Upper lobe of left lung (tissue), 6 donors: ENCODE results near the gene DPP10. TPM values are rescaled to one million over a fixed set of nuclear protein-coding genes. Genes with fewer than 3 reads are reported as not detected.

ENCODE experiments used
- ATAC-seq, 2 donors: fragments of 200-7000 bp; cut with Tn5 transposase; one replicate each; pipeline ENCODE4 v1.9.1; 2022; ENCODE audit warnings: mild to moderate bottlenecking in 2 of 2, moderate library complexity in 2 of 2; ENCODE audit not compliant: low FRiP score in 2 of 2
- DNase-seq, 2 donors: peaks; one replicate each; pipeline ENCODE4 v3.0.0-alpha.2; 2019 to 2020
- H3K27ac ChIP-seq, 4 donors: fragments of 200-600 bp; sonication (generic); one replicate each; pipeline ENCODE4 v1.5.1; 2016 to 2019
- H3K27me3 ChIP-seq, 4 donors: fragments of 200-600 bp; sonication (generic); one replicate each; pipeline ENCODE4 v1.5.1; 2017 to 2019
- H3K36me3 ChIP-seq, 4 donors: fragments of 200-600 bp; sonication (generic); one replicate each; pipeline ENCODE4 v1.5.1; 2016 to 2019
- H3K4me1 ChIP-seq, 4 donors: fragments of 200-600 bp; sonication (generic); one replicate each; pipeline ENCODE4 v1.5.1; 2018 to 2019
- H3K4me3 ChIP-seq, 4 donors: fragments of 200-600 bp; sonication (generic); one replicate each; pipeline ENCODE4 v1.5.1; 2017 to 2019; ENCODE audit warnings: mild to moderate bottlenecking in 2 of 4, moderate library complexity in 1 of 4
- H3K9me3 ChIP-seq, 4 donors: fragments of 200-600 bp; sonication (generic); one replicate each; pipeline ENCODE4 v1.5.1; 2018 to 2019
- EP300 ChIP-seq, 4 donors: sonication (generic); formaldehyde crosslinking; IDR thresholded peaks; one replicate each; pipeline ENCODE4 v1.5.1; 2017; ENCODE audit warnings: antibody characterized with exemption in 4 of 4, control low read depth in 2 of 4
- POLR2A ChIP-seq, 4 donors: fragments of 450-650 bp; IDR thresholded peaks; one replicate each; pipeline ENCODE4 v1.5.1; 2016 to 2017; ENCODE audit warnings: antibody characterized with exemption in 4 of 4, mild to moderate bottlenecking in 2 of 4
- POLR2AphosphoS5 ChIP-seq, 2 donors: sonication (generic); formaldehyde crosslinking; IDR thresholded peaks; one replicate each; pipeline ENCODE4 v1.5.1; 2017; ENCODE audit warnings: antibody characterized with exemption in 2 of 2
- WGBS, 2 donors: methylation state at CpG; one replicate each; pipeline ENCODE4 v1.1.5; 2017 to 2018; 5-methylcytosine and 5-hydroxymethylcytosine counted together
- total RNA-seq, 6 donors: library from RNA; depleted of rRNA in 4 of 6; stranded (reverse); fragments of >200 nt in 4 of 6; gene quantifications; one replicate each; pipeline versions ENCODE4 v1.1.0 to v1.2.1, GENCODE V29; 2016 to 2021
- TF ChIP-seq, protein P1 (sequence below), 6 experiments: fragments of 450-650 bp in 4 of 6; fragments of 200-600 bp in 2 of 6; sonication (generic) in 2 of 6; IDR thresholded peaks; one replicate each; pipeline ENCODE4 v1.5.1; 2016 to 2019; ENCODE audit warnings: antibody characterized with exemption in 6 of 6
- donor health status: DM: no; HTN: no; CAD: no; lungs with moderate emphysema.
- donor health status: DM: no; HTN: yes; CAD: no; lungs with severe emphysema.

Gene DPP10
- total RNA-seq, 6 donors from 2014 or later = 0.46 to 1.7 (median 0.77) TPM; not detected in 2

GRCh38 chr2:115214050-115214449 is 771.6 kb downstream of the DPP10 start:
- Histone ChIP-seq H3K36me3 (no peaks in the 10 kb centered on the region), H3K4me3 (no peak overlapping the region), H3K27me3 (no peaks in the 10 kb centered on the region), H3K4me1 (no peaks in the 10 kb centered on the region), H3K27ac (no peak overlapping the region), H3K9me3 (no peaks in the 10 kb centered on the region)
- TF ChIP-seq EP300 (IDR thresholded peaks at IDR 0.05) (no peak), POLR2A (IDR thresholded peaks at IDR 0.05) (no peak), POLR2AphosphoS5 (IDR thresholded peaks at IDR 0.05) (no peak)
- TF ChIP-seq, protein P1, sequence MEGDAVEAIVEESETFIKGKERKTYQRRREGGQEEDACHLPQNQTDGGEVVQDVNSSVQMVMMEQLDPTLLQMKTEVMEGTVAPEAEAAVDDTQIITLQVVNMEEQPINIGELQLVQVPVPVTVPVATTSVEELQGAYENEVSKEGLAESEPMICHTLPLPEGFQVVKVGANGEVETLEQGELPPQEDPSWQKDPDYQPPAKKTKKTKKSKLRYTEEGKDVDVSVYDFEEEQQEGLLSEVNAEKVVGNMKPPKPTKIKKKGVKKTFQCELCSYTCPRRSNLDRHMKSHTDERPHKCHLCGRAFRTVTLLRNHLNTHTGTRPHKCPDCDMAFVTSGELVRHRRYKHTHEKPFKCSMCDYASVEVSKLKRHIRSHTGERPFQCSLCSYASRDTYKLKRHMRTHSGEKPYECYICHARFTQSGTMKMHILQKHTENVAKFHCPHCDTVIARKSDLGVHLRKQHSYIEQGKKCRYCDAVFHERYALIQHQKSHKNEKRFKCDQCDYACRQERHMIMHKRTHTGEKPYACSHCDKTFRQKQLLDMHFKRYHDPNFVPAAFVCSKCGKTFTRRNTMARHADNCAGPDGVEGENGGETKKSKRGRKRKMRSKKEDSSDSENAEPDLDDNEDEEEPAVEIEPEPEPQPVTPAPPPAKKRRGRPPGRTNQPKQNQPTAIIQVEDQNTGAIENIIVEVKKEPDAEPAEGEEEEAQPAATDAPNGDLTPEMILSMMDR (IDR thresholded peaks at IDR 0.05) = no peak
- no peak for ATAC-seq
- DNase-seq = no peak
- WGBS, 2 donors = 69 to 79% methylated on average over 2 of the region's 2 CpGs

DNA sequence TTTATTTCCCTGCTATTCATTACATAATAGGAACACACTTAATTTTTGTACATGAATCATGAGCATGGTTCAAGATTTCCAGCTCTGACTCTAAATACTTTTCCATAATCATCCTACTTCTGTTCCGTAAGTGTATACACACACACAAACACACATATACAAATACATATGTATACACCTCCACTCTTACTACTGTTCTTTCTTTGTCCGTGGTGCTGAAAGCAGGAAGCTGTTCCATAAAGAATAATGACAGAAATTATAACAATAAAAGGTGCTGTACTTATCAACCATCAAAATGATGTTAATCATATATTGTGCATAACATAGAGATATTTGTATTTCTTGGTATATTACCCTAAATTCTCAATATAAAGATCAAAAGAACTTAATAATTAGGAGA is 776.9 kb downstream of the DPP10 start:
- 87 to 90% methylated on average over 2 of the region's 2 CpGs for WGBS, 2 donors
- no peak for ATAC-seq

DNA sequence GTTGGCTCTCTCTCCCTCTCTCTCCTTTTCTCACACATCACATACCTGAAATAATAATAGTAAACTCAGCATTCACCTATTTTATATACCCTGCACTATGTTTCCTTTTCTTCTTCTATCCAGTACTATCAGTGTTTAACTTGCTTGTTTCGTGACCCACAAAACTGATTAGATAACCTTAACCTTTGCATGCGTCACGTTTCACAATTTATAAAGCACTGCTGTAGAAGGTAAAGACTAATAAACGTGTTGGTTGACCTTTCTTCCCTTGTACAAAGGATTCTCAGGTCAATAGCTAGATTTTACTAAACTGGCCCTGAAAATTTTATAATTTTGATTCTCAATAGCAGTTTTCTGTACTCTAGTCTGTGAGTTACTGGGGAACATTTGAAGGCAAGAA is 791.7 kb downstream of the DPP10 start:
- Histone ChIP-seq H3K27ac (no peak overlapping the region), H3K36me3 (no peaks in the 10 kb centered on the region), H3K27me3 (no peaks in the 10 kb centered on the region), H3K9me3 (no peaks in the 10 kb centered on the region), H3K4me3 (no peak overlapping the region), H3K4me1 (no peaks in the 10 kb centered on the region)
- WGBS, 2 donors = 42 to 49% methylated on average over 4 of the region's 4 CpGs
- no peak for ATAC-seq
- TF ChIP-seq, protein P1 (IDR thresholded peaks at IDR 0.05) = no peak
- TF ChIP-seq POLR2A (IDR thresholded peaks at IDR 0.05) (no peak), EP300 (IDR thresholded peaks at IDR 0.05) (no peak)
- no peak for DNase-seq

More for the DNA sequence above, 776.9 kb downstream of the DPP10 start:
- Histone ChIP-seq H3K4me1 (no peaks in the 10 kb centered on the region), H3K9me3 (no peaks in the 10 kb centered on the region), H3K36me3 (no peaks in the 10 kb centered on the region), H3K4me3 (no peak overlapping the region), H3K27me3 (no peaks in the 10 kb centered on the region), H3K27ac (no peak overlapping the region)
- TF ChIP-seq POLR2AphosphoS5 (IDR thresholded peaks at IDR 0.05) = no peak
- TF ChIP-seq EP300 (IDR thresholded peaks at IDR 0.05) = no peak
- TF ChIP-seq POLR2A (IDR thresholded peaks at IDR 0.05) = no peak
- TF ChIP-seq, protein P1 (IDR thresholded peaks at IDR 0.05) = no peak
- no peak for DNase-seq

- TF ChIP-seq POLR2AphosphoS5 (IDR thresholded peaks at IDR 0.05) = no peak
- TF ChIP-seq POLR2A (IDR thresholded peaks at IDR 0.05) = no peak
- TF ChIP-seq EP300 (IDR thresholded peaks at IDR 0.05) = no peak
- TF ChIP-seq, protein P1 (IDR thresholded peaks at IDR 0.05) = no peak
- WGBS, 2 donors = 63 to 70% methylated on average over 4 of the region's 4 CpGs
- H3K27ac ChIP-seq = no peak overlapping the region
- H3K4me3 ChIP-seq = no peak overlapping the region
- H3K9me3 ChIP-seq = no peaks in the 10 kb centered on the region
- no peak for ATAC-seq
- H3K4me1 ChIP-seq = no peaks in the 10 kb centered on the region
- no peaks in the 10 kb centered on the region for H3K36me3 ChIP-seq
- H3K27me3 ChIP-seq = no peaks in the 10 kb centered on the region
- no peak for DNase-seq
These were observed 792.3 kb downstream of the DPP10 start for GRCh38 chr2:115234737-115235136.

DNA sequence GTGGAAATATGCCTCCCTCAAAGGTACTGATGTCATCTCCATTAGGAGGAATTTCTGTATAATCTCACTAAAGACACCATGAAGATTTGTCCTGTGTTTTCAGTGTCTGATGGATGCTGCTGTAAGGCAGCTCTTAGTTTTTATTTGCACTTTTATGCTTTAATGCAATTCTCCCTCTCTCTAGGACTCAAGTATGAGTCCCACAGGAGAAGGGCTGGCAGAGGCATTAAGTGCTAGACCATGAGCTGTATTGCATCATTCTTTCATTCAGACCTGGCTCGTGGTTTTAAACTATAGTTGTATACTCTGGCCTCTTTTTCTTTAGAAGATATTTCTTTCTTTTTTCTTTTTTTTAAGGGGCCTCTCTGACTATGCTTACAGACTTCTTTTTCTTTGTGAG is 805.6 kb downstream of the DPP10 start:
- ATAC-seq = no peak
- Histone ChIP-seq H3K36me3 (no peaks in the 10 kb centered on the region), H3K27me3 (no peaks in the 10 kb centered on the region), H3K4me1 (no peaks in the 10 kb centered on the region), H3K4me3 (no peak overlapping the region), H3K9me3 (no peaks in the 10 kb centered on the region), H3K27ac (no peak overlapping the region)
- TF ChIP-seq POLR2AphosphoS5 (IDR thresholded peaks at IDR 0.05) = no peak
- TF ChIP-seq, protein P1 (IDR thresholded peaks at IDR 0.05) = no peak
- no peak for TF ChIP-seq EP300 (IDR thresholded peaks at IDR 0.05)
- TF ChIP-seq POLR2A (IDR thresholded peaks at IDR 0.05) = no peak
- DNase-seq = no peak
- WGBS, 2 donors = 48 to 59% methylated on average over 1 of the region's 1 CpG
